GM19463 (cell line): ENCODE results near the gene CNTFR.
"Not testable (repeated sequence)": the region's sequence is repeated elsewhere in the genome, so short reads cannot be mapped to it uniquely, and the experiment has no call there.

Experiments
- ATAC-seq: cut with Tn5 transposase; IDR thresholded peaks from one replicate; pipeline ENCODE4 v1.9.1; 2021; ENCODE audit warnings: mild to moderate bottlenecking, moderate library complexity; ENCODE audit not compliant: unreplicated experiment

Gene CNTFR

GRCh38 chr9:34589636-34590380 lies at the start of gene CNTFR:
TSS of gene CNTFR (minus strand) at chr9:34589724. CDS start at chr9:34568981, 20,743 bp downstream.
- no peak for ATAC-seq

GRCh38 chr9:34639322-34639721 lies 49.8 kb upstream of the CNTFR start:
- ATAC-seq: not testable (repeated sequence)

GRCh38 chr9:34638138-34638445 lies 48.6 kb upstream of the CNTFR start:
- no peak for ATAC-seq

- ATAC-seq: peak; percentile 86
Observed at GRCh38 chr9:34637356-34638137, 48.0 kb upstream of the CNTFR start, which contains the start of gene SIGMAR1. TSS of gene SIGMAR1 (minus strand) at chr9:34637787. CDS start at chr9:34637697, 90 bp downstream.

- no peak for ATAC-seq
Observed at GRCh38 chr9:34636791-34637355, 47.3 kb upstream of the CNTFR start.

GRCh38 chr9:34635556-34635955 lies 46.0 kb upstream of the CNTFR start:
- no peak for ATAC-seq

- no peak for ATAC-seq
Observed at GRCh38 chr9:34634551-34635248, 45.2 kb upstream of the CNTFR start.

- peak; percentile 28 for ATAC-seq
Observed at GRCh38 chr9:34633851-34634550, 44.5 kb upstream of the CNTFR start.

GRCh38 chr9:34633166-34633565 lies 43.6 kb upstream of the CNTFR start:
- no peak for ATAC-seq

- ATAC-seq: no peak
Observed at GRCh38 chr9:34630402-34631154, 41.1 kb upstream of the CNTFR start.

- ATAC-seq: no peak
Observed at GRCh38 chr9:34629491-34629808, 39.9 kb upstream of the CNTFR start.

- ATAC-seq: no peak
Observed at GRCh38 chr9:34628656-34629490, 39.3 kb upstream of the CNTFR start, which contains the start of gene ARID3C. TSS of gene ARID3C (minus strand) at chr9:34629066. CDS start at chr9:34628014, 1,052 bp downstream.

GRCh38 chr9:34627716-34628655 lies 38.5 kb upstream of the CNTFR start:
- ATAC-seq: no peak

GRCh38 chr9:34625186-34625486 lies 35.6 kb upstream of the CNTFR start:
- no peak for ATAC-seq

- no peak for ATAC-seq
Observed at GRCh38 chr9:34624475-34625185, 35.1 kb upstream of the CNTFR start.

- ATAC-seq: no peak
Observed at GRCh38 chr9:34623374-34624235, 34.1 kb upstream of the CNTFR start.
